HG03469 (cell line): Measurements from ENCODE around the gene HSD17B14.

Experiments
- ATAC-seq: cut with Tn5 transposase; IDR thresholded peaks from one replicate; pipeline ENCODE4 v1.9.1; 2021; ENCODE audit warnings: mild to moderate bottlenecking, moderate library complexity, moderate number of reproducible peaks; ENCODE audit not compliant: unreplicated experiment

Gene HSD17B14

GRCh38 chr19:48830965-48831364, 5.3 kb downstream of the HSD17B14 start:
- ATAC-seq, result no peak

- no peak for ATAC-seq
These were observed 6.2 kb downstream of the HSD17B14 start for GRCh38 chr19:48830088-48830487.

DNA sequence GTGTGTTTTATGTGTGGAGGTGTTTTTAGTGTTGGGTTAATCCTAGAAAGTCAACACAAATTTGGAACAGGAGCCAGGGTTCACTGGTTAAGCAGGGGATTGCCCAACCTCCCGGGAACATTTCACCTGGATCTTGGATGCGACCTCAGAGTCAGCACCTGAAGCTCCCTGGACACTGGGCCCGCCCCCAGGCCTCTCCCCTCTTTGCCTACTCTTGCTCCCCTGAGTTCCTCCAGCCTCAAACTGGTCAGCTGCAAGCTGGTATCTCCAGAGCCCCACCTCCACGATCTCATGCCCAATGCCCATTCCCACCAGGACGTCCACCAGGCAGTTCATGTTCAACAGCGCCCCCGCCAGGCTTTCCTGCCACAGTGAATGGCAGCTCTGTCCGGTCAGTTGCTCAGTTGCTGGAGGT, 9.7 kb downstream of the HSD17B14 start:
- no peak for ATAC-seq

DNA sequence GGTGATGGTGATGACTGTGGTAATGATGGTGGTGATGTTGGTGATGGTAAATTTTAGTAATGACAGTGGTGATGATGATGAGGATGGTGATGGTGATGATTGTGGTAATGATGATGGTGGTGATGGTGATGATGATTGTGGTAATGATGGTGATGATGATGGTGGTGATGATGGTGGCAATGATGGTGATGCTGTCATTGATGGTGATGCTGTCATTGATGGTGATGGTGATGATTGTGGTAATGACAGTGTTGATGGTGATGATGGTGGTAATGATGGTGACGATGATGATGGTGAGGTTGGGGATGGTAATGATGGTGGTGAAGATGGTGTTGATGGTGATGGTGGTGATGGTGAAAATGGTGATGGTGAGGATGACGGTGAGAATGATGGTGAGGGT, 13.8 kb downstream of the HSD17B14 start:
- ATAC-seq, result no peak

- ATAC-seq, result no peak
These were observed 14.7 kb downstream of the HSD17B14 start for GRCh38 chr19:48821633-48822032.

GRCh38 chr19:48819366-48819816, 16.9 kb downstream of the HSD17B14 start:
- ATAC-seq, result no peak

DNA sequence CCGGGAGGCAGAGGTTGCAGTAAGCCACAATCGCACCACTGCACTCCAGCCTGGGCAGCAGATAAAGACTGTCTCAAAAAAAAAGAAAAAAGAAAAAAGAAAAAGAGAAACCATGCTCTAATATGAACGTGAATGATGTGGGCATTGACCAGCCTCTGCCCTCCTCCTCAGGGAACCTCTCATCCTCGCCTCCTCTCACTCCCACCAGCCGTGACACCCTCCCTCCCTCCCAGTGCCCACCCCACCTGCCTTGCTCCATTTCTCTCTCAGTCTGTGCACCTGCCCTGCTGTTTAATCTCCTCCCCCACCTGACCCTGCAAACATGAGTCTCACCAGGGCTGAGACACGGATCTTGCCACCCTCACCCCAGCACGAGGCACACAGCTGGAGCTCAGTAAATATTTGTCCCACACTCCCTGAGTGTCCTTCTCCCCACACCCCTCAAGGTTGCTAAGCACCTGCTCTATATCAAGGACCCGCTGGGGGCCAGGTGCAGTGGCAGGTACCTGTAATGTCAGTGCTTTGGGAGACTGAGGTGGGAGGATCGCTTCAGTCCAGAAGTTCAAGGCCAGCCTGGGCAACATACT, 18.0 kb downstream of the HSD17B14 start:
- ATAC-seq, result no peak

GRCh38 chr19:48817585-48818124, 18.6 kb downstream of the HSD17B14 start:
- ATAC-seq, result no peak

- no peak for ATAC-seq
These were observed 20.3 kb downstream of the HSD17B14 start for GRCh38 chr19:48815870-48816501.

DNA sequence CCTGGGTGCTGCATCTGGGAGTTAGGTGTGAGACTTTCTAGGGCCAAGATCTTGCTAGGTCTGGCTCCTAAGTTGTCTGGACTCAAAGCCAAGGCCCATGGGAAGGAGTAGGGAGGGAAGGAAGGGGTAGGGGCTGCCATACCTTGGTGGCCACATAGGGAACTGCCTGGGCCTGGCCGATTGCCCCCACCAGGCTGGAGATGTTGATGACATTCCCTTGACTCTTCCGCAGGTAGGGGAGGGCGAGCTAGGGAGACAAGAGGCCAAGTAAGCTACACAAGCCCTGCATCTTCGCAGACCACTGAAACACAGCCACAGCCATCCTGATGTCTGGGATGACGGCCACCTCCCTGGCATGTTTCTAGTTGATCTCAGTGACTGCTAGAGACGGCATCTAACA, 21.4 kb downstream of the HSD17B14 start:
- no peak for ATAC-seq

- no peak for ATAC-seq
These were observed 23.0 kb downstream of the HSD17B14 start for GRCh38 chr19:48813123-48813913.

GRCh38 chr19:48812094-48812929, 24.0 kb downstream of the HSD17B14 start:
- no peak for ATAC-seq

- ATAC-seq, result no peak
These were observed 26.1 kb downstream of the HSD17B14 start for GRCh38 chr19:48810151-48810550.

DNA sequence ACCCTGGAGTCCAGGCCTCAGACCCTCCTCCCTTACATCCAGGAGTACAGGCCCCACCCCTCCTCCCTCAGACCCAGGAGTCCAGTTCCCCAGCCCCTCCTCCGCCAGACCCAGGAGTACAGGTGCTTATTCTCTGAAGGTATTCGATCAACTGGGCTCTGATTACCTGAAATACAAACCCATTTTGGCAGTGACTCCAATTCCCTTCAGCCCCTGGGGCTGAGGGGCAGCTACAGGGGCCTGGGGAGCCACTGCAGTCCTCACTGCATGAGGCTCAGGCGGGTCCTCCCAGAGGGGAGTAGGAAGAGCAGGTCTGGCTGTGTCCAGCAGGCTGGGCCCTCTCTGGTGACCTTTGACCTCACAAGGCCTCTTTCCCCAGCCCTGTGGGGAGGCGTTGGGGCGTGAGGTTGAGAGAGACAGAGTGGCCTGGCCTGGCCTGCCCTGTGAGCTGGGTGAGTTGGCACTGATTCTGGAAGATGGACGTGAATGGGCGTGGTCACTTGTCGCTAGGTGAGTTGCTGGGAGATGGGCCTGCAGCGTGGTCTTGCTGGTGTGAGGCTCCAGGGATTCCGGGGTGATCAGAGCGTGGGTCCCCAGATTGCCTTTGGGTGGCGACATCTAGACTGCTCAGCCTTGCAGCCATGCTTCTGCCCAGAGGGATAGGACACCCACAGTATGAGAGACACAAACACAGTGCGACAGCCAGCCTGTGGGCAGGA, 28.5 kb downstream of the HSD17B14 start:
- no peak for ATAC-seq

DNA sequence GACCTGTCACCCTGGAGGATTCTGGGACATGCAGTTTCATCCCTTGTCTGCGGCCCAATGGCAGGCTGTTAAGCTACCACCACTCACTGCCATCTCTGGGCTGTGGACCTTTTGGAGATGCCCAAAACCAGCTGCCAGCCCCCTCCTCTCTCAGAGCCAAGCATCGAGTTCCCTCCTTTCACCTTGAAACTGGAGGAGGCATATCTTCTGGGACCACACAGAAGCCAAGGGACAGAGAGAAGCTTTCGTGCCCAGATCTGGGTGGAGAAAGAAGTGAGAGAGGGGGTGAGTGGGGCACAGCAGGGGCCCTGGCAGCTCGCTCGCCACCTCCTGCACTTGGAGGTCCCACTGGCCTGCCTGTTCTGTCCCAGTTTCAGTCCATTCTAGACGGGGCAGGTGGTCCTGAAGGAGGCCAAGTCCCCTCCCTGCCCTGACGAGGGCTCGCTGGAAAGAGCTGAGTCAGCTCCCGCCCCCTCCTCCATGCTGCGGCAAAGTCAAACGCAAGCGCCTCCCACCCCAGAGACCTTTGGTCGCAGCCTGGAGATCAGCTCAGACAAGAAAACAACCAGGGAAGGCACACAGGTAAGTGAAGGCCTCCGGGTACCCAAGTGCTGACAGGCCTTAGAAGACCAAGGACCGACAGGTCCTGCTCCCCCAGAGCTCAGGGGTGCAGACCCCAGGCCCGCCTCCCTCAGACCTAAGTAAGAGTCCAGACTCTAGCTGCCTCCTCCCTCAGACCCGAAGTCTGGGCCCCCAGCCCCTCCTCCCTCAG, 29.3 kb downstream of the HSD17B14 start:
- no peak for ATAC-seq

- no peak for ATAC-seq
These were observed 29.8 kb downstream of the HSD17B14 start for GRCh38 chr19:48806518-48806817.

DNA sequence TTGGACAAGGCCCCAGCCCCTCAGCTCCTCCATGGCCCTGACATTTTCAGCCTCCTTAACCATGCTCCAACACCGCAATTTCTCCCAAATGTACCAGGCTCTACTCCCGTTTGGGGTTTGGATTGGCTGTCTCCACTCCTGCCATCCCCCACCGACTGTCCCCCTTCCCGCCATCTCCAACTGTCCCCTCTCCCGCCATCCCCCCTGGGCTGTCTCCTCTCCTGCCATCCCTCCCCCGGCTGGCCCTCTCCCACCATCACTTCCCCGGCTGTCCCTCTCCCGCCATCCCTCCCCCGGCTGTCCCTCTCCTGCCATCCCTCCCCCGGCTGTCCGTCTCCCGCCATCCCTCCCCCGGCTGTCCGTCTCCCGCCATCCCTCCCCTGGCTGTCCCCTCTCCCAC, 30.8 kb downstream of the HSD17B14 start:
- ATAC-seq, result no peak

- no peak for ATAC-seq
These were observed 31.8 kb downstream of the HSD17B14 start for GRCh38 chr19:48804496-48804895.

DNA sequence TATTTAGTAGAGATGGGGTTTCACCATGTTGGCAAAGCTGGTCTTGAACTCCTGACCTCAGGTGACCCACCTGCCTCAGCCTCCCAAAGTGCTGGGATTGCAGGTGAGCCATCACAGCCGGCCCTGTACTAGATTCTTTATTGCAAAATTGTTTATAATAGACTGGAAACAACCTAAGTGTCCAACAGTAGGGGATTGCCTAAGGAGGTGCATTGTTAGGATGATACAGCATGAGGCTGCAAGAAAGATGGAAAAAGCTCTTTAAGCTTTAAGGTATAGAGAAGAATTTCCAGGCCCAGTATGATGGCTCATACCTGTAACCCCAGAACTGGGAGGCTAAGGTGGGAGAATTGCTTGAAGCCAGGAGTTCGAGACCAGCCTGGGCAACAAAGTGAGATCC, 33.7 kb downstream of the HSD17B14 start:
- no peak for ATAC-seq
